Stimulated activated naive CD4-positive, alpha-beta T cell treated with Interleukin-2 at 50 U/mL for 16 hours (primary cell): ENCODE data around the gene NIM1K.
A peak's percentile ranks its signal among the peaks of the same experiment; 100 is the strongest.
"Not testable (repeated sequence)": the region's sequence is repeated elsewhere in the genome, so short reads cannot be mapped to it uniquely, and the experiment has no call there.

Experiments used
- DNase-seq: peaks from one replicate; lab custom pipeline; 2025; lab: John Stamatoyannopoulos, UW

The NIM1K gene

GRCh38 chr5:43314724-43315123 lies 122.7 kb downstream of the NIM1K start:
- no peak for DNase-seq

- peak; percentile 22 for DNase-seq
These were observed 123.2 kb downstream of the NIM1K start for GRCh38 chr5:43315263-43315662.

- peak; percentile 39 for DNase-seq
These were observed 123.7 kb downstream of the NIM1K start for GRCh38 chr5:43315682-43316081.

GRCh38 chr5:43316421-43316820 lies 124.4 kb downstream of the NIM1K start:
- no peak for DNase-seq

- DNase-seq: no peak
These were observed 128.8 kb downstream of the NIM1K start for GRCh38 chr5:43320846-43321245.

GRCh38 chr5:43323488-43323887 lies 131.5 kb downstream of the NIM1K start:
- DNase-seq: not testable (repeated sequence)

- DNase-seq: not testable (repeated sequence)
These were observed 133.6 kb downstream of the NIM1K start for GRCh38 chr5:43325624-43326023.
